Ovary (tissue), 3 donors: ENCODE measurements around the gene EIF2S2.

Source experiments
- CTCF ChIP-seq, 3 donors: fragments of 450-650 bp in 2 of 3; fragments of 200-600 bp in 1 of 3; IDR thresholded peaks; one replicate each; pipeline versions ENCODE4 v1.5.1 to v1.8.0; 2016 to 2022; ENCODE audit warnings: antibody characterized with exemption in 3 of 3, mild to moderate bottlenecking in 1 of 3
- POLR2A ChIP-seq: fragments of 450-650 bp; IDR thresholded peaks from one replicate; pipeline ENCODE4 v1.6.1; 2017; ENCODE audit warnings: antibody characterized with exemption, mild to moderate bottlenecking, moderate library complexity
- donor health status: DM: no; HTN: no; CAD: no.

- TF ChIP-seq CTCF (IDR thresholded peaks at IDR 0.05) (no peak), POLR2A (no peak)
These were observed 38.4 kb upstream of the EIF2S2 start for GRCh38 chr20:34150306-34151000.
